ENCODE measurements around the gene KRTAP5-6.
"Not testable (repeated sequence)": the region's sequence is repeated elsewhere in the genome, so short reads cannot be mapped to it uniquely, and the experiment has no call there.

KRTAP5-6 gene

DNA sequence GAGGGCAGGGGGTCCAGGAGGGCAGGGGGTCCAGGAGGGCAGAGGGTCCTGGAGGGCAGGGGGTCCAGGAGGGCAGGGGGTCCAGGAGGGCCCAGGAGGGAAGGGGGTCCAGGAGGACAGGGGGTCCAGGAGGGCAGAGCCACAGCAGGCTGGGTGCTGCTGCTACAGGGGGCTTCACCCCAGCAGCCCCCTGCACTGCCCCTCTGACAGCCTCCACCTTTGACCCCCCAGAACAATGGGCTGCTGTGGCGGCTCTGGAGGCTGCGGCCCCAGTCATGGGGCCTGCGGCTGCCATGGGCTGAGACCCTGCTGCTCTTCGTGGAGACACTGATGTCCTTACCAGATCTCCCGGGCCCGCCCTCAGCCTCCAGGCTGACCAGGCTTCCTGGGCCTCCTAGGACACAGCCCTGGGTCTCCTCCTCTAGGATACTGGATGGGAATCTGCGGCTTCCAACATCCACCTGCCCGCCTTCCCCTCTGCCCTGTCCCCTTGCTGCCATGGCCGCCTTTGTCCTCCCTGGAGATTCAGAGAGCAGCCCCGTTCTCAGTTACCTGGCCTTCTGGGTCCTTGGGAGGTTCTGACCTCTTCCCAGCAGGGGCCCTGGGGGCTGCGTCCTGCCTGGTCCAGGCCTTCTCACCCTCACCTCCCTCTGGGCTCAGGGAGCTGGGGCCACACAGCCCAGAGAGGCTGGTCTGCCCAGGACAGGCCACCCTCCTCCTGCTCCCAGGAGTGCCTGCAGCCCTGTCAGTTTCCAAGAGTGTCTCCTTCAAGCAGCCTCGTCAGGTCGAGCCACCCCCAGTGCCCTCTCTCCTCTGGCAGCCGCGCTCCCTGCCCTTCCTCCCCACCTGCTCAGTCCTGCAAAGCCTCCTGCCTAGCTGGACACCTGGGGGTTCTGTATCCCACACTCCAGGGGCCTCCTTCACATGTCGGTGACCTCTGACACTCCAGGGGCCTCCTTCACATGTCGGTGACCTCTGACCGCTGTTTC is 11.8 kb upstream of the KRTAP5-6 start:
- peaks cover 0 to 24% (median 14%) of the 10 kb centered on the region in 4 experiments for H3K4me1 ChIP-seq (ENCODE audit: control extremely low read depth in 1 of 4, control insufficient read depth in 4 of 4, insufficient read depth in 4 of 4, low read length in 3 of 4)
- H3K9me3 ChIP-seq (ENCODE audit: control extremely low read depth in 1 of 5, control insufficient read depth in 4 of 5, insufficient read depth in 2 of 5, low read depth in 1 of 5, low read length in 4 of 5); H3K4me3 ChIP-seq (ENCODE audit: control insufficient read depth in 1 of 7, extremely low read depth in 1 of 7, insufficient read depth in 4 of 7, low read depth in 2 of 7, low read length in 6 of 7); CTCF ChIA-PET; DNase-seq; H3K27me3 ChIP-seq (replicated peaks in 2 of 5; ENCODE audit: control insufficient read depth in 4 of 5, insufficient read depth in 5 of 5, low read length in 4 of 5); H3K27ac ChIP-seq (ENCODE audit: insufficient read depth in 1 of 2, low read depth in 1 of 2, low read length in 2 of 2, poor library complexity in 1 of 2, severe bottlenecking in 2 of 2); H3K36me3 ChIP-seq (ENCODE audit: control insufficient read depth in 4 of 4, insufficient read depth in 4 of 4, low read length in 3 of 4); POLR2A ChIA-PET: not testable (repeated sequence)
- 93% methylated on average over 5 of the region's 18 CpGs for WGBS (ENCODE audit: insufficient coverage)

DNA sequence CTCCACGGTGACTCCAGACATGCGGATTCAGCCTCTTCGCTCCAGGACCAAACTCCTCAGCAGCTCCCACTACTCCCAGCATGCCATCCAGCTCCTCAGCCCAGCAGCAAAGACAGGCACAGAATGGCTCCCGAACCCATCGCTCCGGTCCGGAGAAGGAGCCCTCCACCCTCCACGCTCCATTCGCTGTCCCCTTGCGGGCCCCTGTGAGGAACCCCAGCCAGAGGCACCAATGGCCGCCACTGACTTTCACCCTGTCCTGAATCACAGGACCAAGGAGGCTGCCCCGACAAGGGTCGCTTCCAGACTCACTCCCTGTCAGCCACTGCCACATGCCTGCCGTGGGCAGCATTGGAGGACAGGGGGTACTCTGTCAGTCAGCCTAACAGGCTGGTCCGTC is 10.8 kb upstream of the KRTAP5-6 start:
- 97% methylated on average over 6 of the region's 15 CpGs for WGBS (ENCODE audit: insufficient coverage)
- H3K27ac ChIP-seq (ENCODE audit: insufficient read depth in 1 of 2, low read depth in 1 of 2, low read length in 2 of 2, poor library complexity in 1 of 2, severe bottlenecking in 2 of 2); POLR2A ChIA-PET; H3K27me3 ChIP-seq (replicated peaks in 2 of 5; ENCODE audit: control insufficient read depth in 4 of 5, insufficient read depth in 5 of 5, low read length in 4 of 5); H3K4me3 ChIP-seq (ENCODE audit: control insufficient read depth in 1 of 7, extremely low read depth in 1 of 7, insufficient read depth in 4 of 7, low read depth in 2 of 7, low read length in 6 of 7); DNase-seq; H3K9me3 ChIP-seq (ENCODE audit: control extremely low read depth in 1 of 5, control insufficient read depth in 4 of 5, insufficient read depth in 2 of 5, low read depth in 1 of 5, low read length in 4 of 5); H3K36me3 ChIP-seq (ENCODE audit: control insufficient read depth in 4 of 4, insufficient read depth in 4 of 4, low read length in 3 of 4); CTCF ChIA-PET: not testable (repeated sequence)
- peaks cover 0 to 24% (median 14%) of the 10 kb centered on the region in 4 experiments for H3K4me1 ChIP-seq (ENCODE audit: control extremely low read depth in 1 of 4, control insufficient read depth in 4 of 4, insufficient read depth in 4 of 4, low read length in 3 of 4)

DNA sequence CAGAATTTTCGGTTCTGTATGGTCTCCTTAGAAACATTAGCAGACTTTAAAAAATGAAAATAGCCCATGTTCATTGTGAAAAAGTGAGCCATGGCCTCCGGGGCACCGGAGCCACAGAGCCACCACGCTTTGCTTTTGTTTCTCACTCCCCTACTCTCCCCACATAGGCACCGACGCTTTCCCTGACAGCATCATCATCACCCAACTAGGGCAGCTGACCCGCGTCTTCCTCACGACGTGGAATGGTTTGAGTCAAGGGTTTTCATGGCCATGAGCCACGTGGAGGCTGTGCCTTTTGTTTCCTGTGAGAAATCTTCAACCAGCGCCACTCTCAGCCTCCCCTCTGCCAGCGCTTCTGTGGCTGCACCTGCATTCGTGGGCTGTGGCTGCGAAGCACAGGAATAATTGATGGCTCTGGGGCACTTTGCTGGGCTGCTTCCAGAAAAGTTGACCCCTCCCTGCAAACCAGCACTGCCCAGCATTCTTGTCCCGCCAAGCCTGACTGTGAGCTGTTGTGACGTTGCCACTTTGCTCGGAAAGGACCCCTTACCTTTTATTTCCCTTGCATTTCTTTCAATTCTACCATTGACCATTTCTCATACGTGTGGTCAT is 8.6 kb upstream of the KRTAP5-6 start:
- H3K4me3 ChIP-seq (ENCODE audit: control insufficient read depth in 1 of 7, extremely low read depth in 1 of 7, insufficient read depth in 4 of 7, low read depth in 2 of 7, low read length in 6 of 7); POLR2A ChIA-PET; H3K9me3 ChIP-seq (ENCODE audit: control extremely low read depth in 1 of 5, control insufficient read depth in 4 of 5, insufficient read depth in 2 of 5, low read depth in 1 of 5, low read length in 4 of 5); H3K27ac ChIP-seq (ENCODE audit: insufficient read depth in 1 of 2, low read depth in 1 of 2, low read length in 2 of 2, poor library complexity in 1 of 2, severe bottlenecking in 2 of 2); H3K36me3 ChIP-seq (ENCODE audit: control insufficient read depth in 4 of 4, insufficient read depth in 4 of 4, low read length in 3 of 4); H3K27me3 ChIP-seq (replicated peaks in 2 of 5; ENCODE audit: control insufficient read depth in 4 of 5, insufficient read depth in 5 of 5, low read length in 4 of 5); DNase-seq: not testable (repeated sequence)
- CTCF ChIA-PET, result interaction anchor here (1.3 kb wide), 1 partner anchor 35 kb away, joined by 3 read pairs; no protein-coding TSS in a partner anchor
- WGBS (ENCODE audit: insufficient coverage), result 61% methylated on average over 7 of the region's 19 CpGs
- H3K4me1 ChIP-seq (ENCODE audit: control extremely low read depth in 1 of 4, control insufficient read depth in 4 of 4, insufficient read depth in 4 of 4, low read length in 3 of 4), result peaks cover 0 to 24% (median 13%) of the 10 kb centered on the region in 4 experiments

DNA sequence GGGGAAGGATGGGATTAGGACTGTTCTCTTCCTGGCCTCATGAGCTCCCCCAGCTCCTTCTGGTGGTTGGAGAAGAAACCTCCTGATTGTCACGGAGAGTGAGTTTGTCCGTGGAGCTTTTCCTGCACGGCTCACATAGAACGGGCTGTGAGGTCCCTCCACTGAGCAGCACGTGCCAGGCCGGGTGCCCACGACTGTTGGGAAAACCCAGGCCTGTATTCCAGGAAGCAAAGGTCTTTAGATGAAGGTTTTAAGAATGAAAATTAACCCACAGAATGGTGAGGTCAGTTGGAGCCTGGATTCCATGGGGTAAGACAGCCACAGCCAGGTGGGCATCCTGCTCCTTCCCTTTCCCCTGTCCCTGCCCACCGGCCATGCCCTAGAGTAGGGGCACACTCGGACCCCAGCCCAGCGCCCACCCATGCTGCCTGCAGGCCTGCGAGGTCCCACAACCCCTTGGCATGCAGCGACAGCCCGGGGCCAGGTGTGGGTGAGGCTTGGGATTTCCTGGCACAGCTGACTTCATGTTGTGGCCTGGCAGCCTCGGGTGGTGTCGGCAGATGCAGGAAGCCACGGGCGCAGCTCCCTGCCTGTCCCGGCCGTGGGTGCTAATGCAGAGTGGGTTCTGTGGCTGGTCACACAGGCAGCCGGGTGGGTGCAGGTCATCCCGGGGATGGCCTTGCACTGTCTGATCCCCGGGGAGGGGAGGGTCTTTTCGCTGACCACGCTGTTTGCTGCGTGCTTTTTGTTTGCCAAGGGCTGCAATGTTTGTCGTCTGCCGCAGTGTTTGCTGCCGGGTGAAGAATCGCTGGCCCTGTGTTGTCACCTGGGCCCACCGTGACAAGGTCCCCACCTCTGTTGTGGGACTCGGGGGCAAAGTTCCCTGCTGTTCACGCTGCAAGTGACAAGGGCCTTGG is 7.5 kb upstream of the KRTAP5-6 start:
- CTCF ChIA-PET, result interaction anchor here (1.3 to 6.4 kb wide), 3 partner anchors 36 to 142 kb away, joined by 3 to 213 read pairs (median 127); partner anchors contain the start of gene SYT8
- peaks cover 0 to 32% (median 21%) of the 10 kb centered on the region in 4 experiments for H3K4me1 ChIP-seq (ENCODE audit: control extremely low read depth in 1 of 4, control insufficient read depth in 4 of 4, insufficient read depth in 4 of 4, low read length in 3 of 4)
- H3K4me3 ChIP-seq (ENCODE audit: control insufficient read depth in 1 of 7, extremely low read depth in 1 of 7, insufficient read depth in 4 of 7, low read depth in 2 of 7, low read length in 6 of 7); H3K27ac ChIP-seq (ENCODE audit: insufficient read depth in 1 of 2, low read depth in 1 of 2, low read length in 2 of 2, poor library complexity in 1 of 2, severe bottlenecking in 2 of 2); H3K9me3 ChIP-seq (ENCODE audit: control extremely low read depth in 1 of 5, control insufficient read depth in 4 of 5, insufficient read depth in 2 of 5, low read depth in 1 of 5, low read length in 4 of 5); H3K36me3 ChIP-seq (ENCODE audit: control insufficient read depth in 4 of 4, insufficient read depth in 4 of 4, low read length in 3 of 4); POLR2A ChIA-PET; H3K27me3 ChIP-seq (replicated peaks in 2 of 5; ENCODE audit: control insufficient read depth in 4 of 5, insufficient read depth in 5 of 5, low read length in 4 of 5): not testable (repeated sequence)
- DNase-seq, result peak in 1 of 3 donors; percentile 34
- WGBS (ENCODE audit: insufficient coverage), result 86% methylated on average over 16 of the region's 32 CpGs

DNA sequence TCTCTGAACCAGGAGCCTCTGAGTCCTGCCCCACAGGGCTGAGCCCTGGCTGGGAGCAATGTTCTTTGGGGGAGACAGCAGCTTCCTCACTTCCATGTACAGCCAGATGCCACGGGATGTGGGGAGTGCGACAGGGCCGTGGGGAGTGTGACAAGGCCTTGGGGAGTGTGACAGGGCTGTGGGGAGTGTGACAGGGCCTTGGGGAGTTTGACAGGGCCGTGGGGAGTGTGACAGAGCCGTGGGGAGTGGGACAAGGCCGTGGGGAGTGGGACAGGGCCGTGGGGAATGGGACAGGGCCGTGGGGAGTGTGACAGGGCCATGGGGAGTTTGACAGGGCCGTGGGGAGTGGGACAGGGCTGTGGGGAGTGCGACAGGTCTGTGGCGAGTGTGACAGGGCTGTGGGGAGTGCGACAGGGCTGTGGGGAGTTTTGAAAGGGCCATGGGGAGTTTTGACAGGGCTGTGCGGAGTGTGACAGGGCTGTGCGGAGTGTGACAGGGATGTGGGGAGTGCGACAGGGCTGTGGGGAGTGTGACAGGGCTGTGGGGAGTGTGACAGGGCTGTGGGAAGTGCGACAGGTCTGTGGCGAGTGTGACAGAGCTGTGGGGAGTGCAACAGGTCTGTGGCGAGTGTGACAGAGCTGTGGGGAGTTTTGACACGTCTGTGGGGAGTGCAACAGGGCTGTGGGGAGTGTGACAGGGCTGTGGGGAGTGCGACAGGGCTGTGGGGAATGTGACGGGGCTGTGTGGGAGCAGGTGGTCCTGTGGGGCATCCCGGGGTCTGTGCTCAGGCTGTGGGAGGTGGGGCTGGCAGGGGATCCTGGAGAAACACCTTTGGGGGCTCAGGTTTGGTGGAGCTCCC is 6.6 kb upstream of the KRTAP5-6 start:
- WGBS (ENCODE audit: insufficient coverage), result 96% methylated on average over 17 of the region's 22 CpGs

More for the DNA sequence above, 6.6 kb upstream of the KRTAP5-6 start:
- Histone ChIP-seq H3K4me1 (ENCODE audit: control extremely low read depth in 1 of 4, control insufficient read depth in 4 of 4, insufficient read depth in 4 of 4, low read length in 3 of 4) (peaks cover 0 to 32% (median 21%) of the 10 kb centered on the region in 4 experiments), H3K27me3 (replicated peaks in 2 of 5; ENCODE audit: control insufficient read depth in 4 of 5, insufficient read depth in 5 of 5, low read length in 4 of 5) (peaks cover 0 to 3% (median 0%) of the 10 kb centered on the region in 5 experiments), H3K9me3 (ENCODE audit: control extremely low read depth in 1 of 5, control insufficient read depth in 4 of 5, insufficient read depth in 2 of 5, low read depth in 1 of 5, low read length in 4 of 5) (no peaks in the 10 kb centered on the region), H3K4me3 (ENCODE audit: control insufficient read depth in 1 of 7, extremely low read depth in 1 of 7, insufficient read depth in 4 of 7, low read depth in 2 of 7, low read length in 6 of 7) (no peak overlapping the region), H3K36me3 (ENCODE audit: control insufficient read depth in 4 of 4, insufficient read depth in 4 of 4, low read length in 3 of 4) (no peaks in the 10 kb centered on the region), H3K27ac (ENCODE audit: insufficient read depth in 1 of 2, low read depth in 1 of 2, low read length in 2 of 2, poor library complexity in 1 of 2, severe bottlenecking in 2 of 2) (no peak overlapping the region)
- ChIA-PET CTCF (interaction anchor here (0.6 to 6.4 kb wide), 12 partner anchors 9 to 462 kb away, joined by 3 to 213 read pairs (median 6); partner anchors contain the start of genes SYT8 and TNNI2), POLR2A (no interaction called here)
- DNase-seq, result no peak

Measured in common myeloid progenitor, CD34-positive (primary cell).